ENCODE data around the gene SDS.

GRCh38 chr12:113452458-113452857, 48.8 kb upstream of the SDS start:
- no peak for TF ChIP-seq CTCF (conservative IDR thresholded peaks at IDR 0.05; ENCODE audit: low read depth in 2 of 2)
- no peak for TF ChIP-seq EZH2 (IDR thresholded peaks at IDR 0.05; ENCODE audit: low read depth, unreplicated experiment)
- TF ChIP-seq REST (IDR thresholded peaks at IDR 0.05; ENCODE audit: unreplicated experiment): no peak
- TF ChIP-seq POLR2AphosphoS5 (IDR thresholded peaks at IDR 0.05; ENCODE audit: low read depth): no peak
- TF ChIP-seq EZH2phosphoT487 (IDR thresholded peaks at IDR 0.05; ENCODE audit: unreplicated experiment): no peak
- no peak for TF ChIP-seq NANOG (IDR thresholded peaks at IDR 0.05; ENCODE audit: borderline replicate concordance)
- no peak for TF ChIP-seq ZNF331 (CRISPR knock-in tag; IDR thresholded peaks at IDR 0.05; ENCODE audit: low read depth)
- no peak for TF ChIP-seq ETS1 (IDR thresholded peaks at IDR 0.05)
- TF ChIP-seq CREB1 (CRISPR knock-in tag; IDR thresholded peaks at IDR 0.05; ENCODE audit: low read depth): no peak

Measured in GM23338 (cell line).